ENCODE results near the gene ANKRD30A. TPM values are rescaled to one million over a fixed set of nuclear protein-coding genes. Genes with fewer than 3 reads are reported as not detected.

Gene ANKRD30A
- total RNA-seq, 1 donor from 2014 or later: not detected

- TF ChIP-seq, protein P1, sequence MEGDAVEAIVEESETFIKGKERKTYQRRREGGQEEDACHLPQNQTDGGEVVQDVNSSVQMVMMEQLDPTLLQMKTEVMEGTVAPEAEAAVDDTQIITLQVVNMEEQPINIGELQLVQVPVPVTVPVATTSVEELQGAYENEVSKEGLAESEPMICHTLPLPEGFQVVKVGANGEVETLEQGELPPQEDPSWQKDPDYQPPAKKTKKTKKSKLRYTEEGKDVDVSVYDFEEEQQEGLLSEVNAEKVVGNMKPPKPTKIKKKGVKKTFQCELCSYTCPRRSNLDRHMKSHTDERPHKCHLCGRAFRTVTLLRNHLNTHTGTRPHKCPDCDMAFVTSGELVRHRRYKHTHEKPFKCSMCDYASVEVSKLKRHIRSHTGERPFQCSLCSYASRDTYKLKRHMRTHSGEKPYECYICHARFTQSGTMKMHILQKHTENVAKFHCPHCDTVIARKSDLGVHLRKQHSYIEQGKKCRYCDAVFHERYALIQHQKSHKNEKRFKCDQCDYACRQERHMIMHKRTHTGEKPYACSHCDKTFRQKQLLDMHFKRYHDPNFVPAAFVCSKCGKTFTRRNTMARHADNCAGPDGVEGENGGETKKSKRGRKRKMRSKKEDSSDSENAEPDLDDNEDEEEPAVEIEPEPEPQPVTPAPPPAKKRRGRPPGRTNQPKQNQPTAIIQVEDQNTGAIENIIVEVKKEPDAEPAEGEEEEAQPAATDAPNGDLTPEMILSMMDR (IDR thresholded peaks at IDR 0.05): no peak
- TF ChIP-seq POLR2AphosphoS5 (IDR thresholded peaks at IDR 0.05; ENCODE audit: insufficient read depth in 1 of 2, low read depth in 1 of 2) (no peak), POLR2A (IDR thresholded peaks at IDR 0.05) (no peak)
- Histone ChIP-seq H3K36me3 (no peaks in the 10 kb centered on the region), H3K4me1 (no peaks in the 10 kb centered on the region), H3K9me3 (no peaks in the 10 kb centered on the region), H3K4me3 (no peak overlapping the region), H3K27ac (no peak overlapping the region), H3K27me3 (no peaks in the 10 kb centered on the region)
- no peak for DNase-seq (ENCODE audit: extremely low spot score in 2 of 2)
- intact Hi-C loops (cut with DNase I): no loop called here
Measured at GRCh38 chr10:37301271-37301670, 175.9 kb downstream of the ANKRD30A start.

GRCh38 chr10:37304036-37304435, 178.6 kb downstream of the ANKRD30A start:
- Histone ChIP-seq H3K27me3 (no peaks in the 10 kb centered on the region), H3K27ac (no peak overlapping the region), H3K36me3 (no peaks in the 10 kb centered on the region), H3K4me1 (no peaks in the 10 kb centered on the region), H3K9me3 (no peaks in the 10 kb centered on the region), H3K4me3 (no peak overlapping the region)
- TF ChIP-seq, protein P1 (IDR thresholded peaks at IDR 0.05): no peak
- no peak for TF ChIP-seq POLR2AphosphoS5 (IDR thresholded peaks at IDR 0.05; ENCODE audit: insufficient read depth in 1 of 2, low read depth in 1 of 2)
- TF ChIP-seq POLR2A (IDR thresholded peaks at IDR 0.05): no peak
- DNase-seq (ENCODE audit: extremely low spot score in 2 of 2): no peak
- intact Hi-C loops (cut with DNase I): no loop called here

GRCh38 chr10:37314350-37314749, 189.0 kb downstream of the ANKRD30A start:
- TF ChIP-seq POLR2A (IDR thresholded peaks at IDR 0.05) (no peak), POLR2AphosphoS5 (IDR thresholded peaks at IDR 0.05; ENCODE audit: insufficient read depth in 1 of 2, low read depth in 1 of 2) (no peak)
- TF ChIP-seq, protein P1 (IDR thresholded peaks at IDR 0.05): no peak
- no peak for DNase-seq (ENCODE audit: extremely low spot score in 2 of 2)
- H3K27me3 ChIP-seq: no peaks in the 10 kb centered on the region
- intact Hi-C loops (cut with DNase I): no loop called here
- H3K4me3 ChIP-seq: no peak overlapping the region
- H3K27ac ChIP-seq: no peak overlapping the region
- H3K9me3 ChIP-seq: no peaks in the 10 kb centered on the region
- H3K36me3 ChIP-seq: no peaks in the 10 kb centered on the region
- no peaks in the 10 kb centered on the region for H3K4me1 ChIP-seq

DNA sequence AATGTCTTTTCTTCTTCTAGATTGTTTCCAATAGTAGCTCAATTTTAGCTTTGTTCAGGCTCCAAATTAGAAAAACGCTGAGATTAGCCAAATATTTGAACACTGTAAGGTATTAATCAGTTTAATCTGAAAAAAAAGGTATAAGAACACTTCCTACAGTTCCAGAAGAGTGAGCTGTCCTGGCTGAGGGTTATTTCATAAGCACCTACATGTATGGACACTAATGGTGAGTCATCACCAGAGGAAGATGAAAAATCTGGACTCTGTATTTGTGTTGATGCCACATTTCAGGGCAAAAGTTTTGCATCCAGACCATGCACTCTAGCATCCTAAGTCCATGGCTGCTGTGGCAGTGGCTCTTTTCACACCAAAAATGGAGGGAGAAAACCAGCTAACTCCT, 189.5 kb downstream of the ANKRD30A start:
- Histone ChIP-seq H3K27ac (no peak overlapping the region), H3K4me3 (no peak overlapping the region), H3K36me3 (no peaks in the 10 kb centered on the region), H3K4me1 (no peaks in the 10 kb centered on the region), H3K9me3 (no peaks in the 10 kb centered on the region), H3K27me3 (no peaks in the 10 kb centered on the region)
- TF ChIP-seq, protein P1 (IDR thresholded peaks at IDR 0.05): no peak
- TF ChIP-seq POLR2A (IDR thresholded peaks at IDR 0.05) (no peak), POLR2AphosphoS5 (IDR thresholded peaks at IDR 0.05; ENCODE audit: insufficient read depth in 1 of 2, low read depth in 1 of 2) (no peak)
- DNase-seq (ENCODE audit: extremely low spot score in 2 of 2): no peak
- intact Hi-C loops (cut with DNase I): no loop called here

DNA sequence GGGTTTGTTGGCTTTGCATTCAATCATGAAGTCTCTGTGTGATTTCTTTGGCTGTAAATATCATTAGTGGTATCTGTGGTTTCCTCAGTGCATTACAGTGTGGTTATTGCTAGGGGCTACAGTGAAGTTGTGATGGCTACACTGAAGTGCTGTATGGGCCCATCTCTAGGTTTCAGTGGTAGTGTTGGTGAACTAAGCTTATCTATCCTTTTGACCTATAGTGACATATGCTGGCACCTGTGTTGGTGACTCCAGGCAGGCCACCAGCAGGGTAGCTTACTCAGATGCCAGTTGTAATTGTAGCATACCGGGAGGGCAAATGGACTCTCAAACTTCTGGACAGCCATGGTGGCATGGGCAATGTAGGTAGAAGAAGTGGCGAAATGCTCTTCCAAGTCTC, 219.0 kb downstream of the ANKRD30A start:
- H3K36me3 ChIP-seq: no peaks in the 10 kb centered on the region
- no peaks in the 10 kb centered on the region for H3K9me3 ChIP-seq
- no peaks in the 10 kb centered on the region for H3K4me1 ChIP-seq
- DNase-seq (ENCODE audit: extremely low spot score in 2 of 2): no peak
- H3K27me3 ChIP-seq: no peaks in the 10 kb centered on the region
- TF ChIP-seq POLR2AphosphoS5 (IDR thresholded peaks at IDR 0.05; ENCODE audit: insufficient read depth in 1 of 2, low read depth in 1 of 2): no peak
- TF ChIP-seq, protein P1 (IDR thresholded peaks at IDR 0.05): no peak
- no peak for TF ChIP-seq POLR2A (IDR thresholded peaks at IDR 0.05)
- no peak overlapping the region for H3K4me3 ChIP-seq
- intact Hi-C loops (cut with DNase I): no loop called here
- no peak overlapping the region for H3K27ac ChIP-seq

All from vagina (tissue), 2 donors.